ENCODE results near the gene HMCN2. TPM values are rescaled to one million over a fixed set of nuclear protein-coding genes. Genes with fewer than 3 reads are reported as not detected.

The HMCN2 gene
- polyA plus RNA-seq, 1 of the 3 experiments (the other 2 are of a cell fraction) = 0.15 TPM

GRCh38 chr9:130288393-130288792 lies 22.8 kb downstream of the HMCN2 start:
- no peaks in the 10 kb centered on the region for H3K79me2 ChIP-seq (ENCODE audit: insufficient read depth)
- no peaks in the 10 kb centered on the region for H4K20me1 ChIP-seq (ENCODE audit: insufficient read depth)
- peaks cover 0 to 42% of the 10 kb centered on the region in 2 experiments; a peak in 2 of 4 replicates for H3K4me1 ChIP-seq (ENCODE audit: control insufficient read depth in 1 of 2, insufficient read depth in 2 of 2, low read depth in 1 of 2, low read length in 1 of 2)
- no peaks in the 10 kb centered on the region for H3K9me2 ChIP-seq
- no peaks in the 10 kb centered on the region for H3F3A ChIP-seq (replicated peaks; ENCODE audit: insufficient read depth)
- H2AFZ ChIP-seq (ENCODE audit: low read depth) = no peak overlapping the region
- H3K9me3 ChIP-seq = no peaks in the 10 kb centered on the region
- H3K36me3 ChIP-seq (replicated peaks in 1 of 2; ENCODE audit: control insufficient read depth in 1 of 2, insufficient read depth in 2 of 2, low read length in 1 of 2) = no peaks in the 10 kb centered on the region
- TF ChIP-seq IRF3 (IDR thresholded peaks at IDR 0.05; ENCODE audit: low read depth, low read length) (no peak), FOXJ3 (CRISPR knock-in tag; IDR thresholded peaks at IDR 0.05) (no peak), GABPA (IDR thresholded peaks at IDR 0.05; ENCODE audit: low read depth) (no peak), NRF1 (IDR thresholded peaks at IDR 0.05; ENCODE audit: low read depth, low read length) (no peak), NFIC (IDR thresholded peaks at IDR 0.05; ENCODE audit: borderline replicate concordance) (no peak), SIN3A (IDR thresholded peaks at IDR 0.05; ENCODE audit: borderline replicate concordance, low read depth, low read length) (no peak), USF1 (IDR thresholded peaks at IDR 0.05; ENCODE audit: borderline replicate concordance, low read depth) (no peak), MXI1 (IDR thresholded peaks at IDR 0.05; ENCODE audit: low read depth, low read length) (no peak), TEAD4 (IDR thresholded peaks at IDR 0.05; ENCODE audit: borderline replicate concordance, insufficient read depth) (no peak), YY1 (IDR thresholded peaks at IDR 0.05; ENCODE audit: low read depth) (no peak), TCF12 (IDR thresholded peaks at IDR 0.05) (no peak), MAX (IDR thresholded peaks at IDR 0.05; ENCODE audit: low read depth) (no peak), CTCF (IDR thresholded peaks at IDR 0.05) (no peak), PBX3 (IDR thresholded peaks at IDR 0.05) (no peak)
- no peak overlapping the region for H3K4me3 ChIP-seq (ENCODE audit: low read depth in 2 of 2, low read length in 1 of 2)
- peaks cover 18% of the 10 kb centered on the region for H3K27me3 ChIP-seq (ENCODE audit: insufficient read depth)
- no peak for DNase-seq
- H3K9ac ChIP-seq = no peak overlapping the region
- ChIA-PET POLR2A (interaction anchor here (1.8 kb wide), 1 partner anchor 40 kb away, joined by 4 read pairs; no protein-coding TSS in a partner anchor), CTCF (interaction anchor here (0.8 to 4.2 kb wide), 9 partner anchors 12 to 133 kb away, joined by 3 to 15 read pairs (median 5); no protein-coding TSS in a partner anchor)
- WGBS (ENCODE audit: low lambda C conversion rate) = 65% methylated on average over 5 of the region's 6 CpGs
- H3K27ac ChIP-seq (ENCODE audit: low read depth in 2 of 2, low read length in 1 of 2) = no peak overlapping the region
- H3K4me2 ChIP-seq = no peak overlapping the region
